Activated T-cell treated with anti-CD3 and anti-CD28 coated beads for 1 hour (primary cell): ENCODE results near the gene CCDC178.
"Not testable (repeated sequence)": the region's sequence is repeated elsewhere in the genome, so short reads cannot be mapped to it uniquely, and the experiment has no call there.

Source experiments
- DNase-seq: peaks from one replicate; pipeline ENCODE4 v3.0.0-alpha.2; 2020; ENCODE audit warnings: low read depth

CCDC178 gene

DNA sequence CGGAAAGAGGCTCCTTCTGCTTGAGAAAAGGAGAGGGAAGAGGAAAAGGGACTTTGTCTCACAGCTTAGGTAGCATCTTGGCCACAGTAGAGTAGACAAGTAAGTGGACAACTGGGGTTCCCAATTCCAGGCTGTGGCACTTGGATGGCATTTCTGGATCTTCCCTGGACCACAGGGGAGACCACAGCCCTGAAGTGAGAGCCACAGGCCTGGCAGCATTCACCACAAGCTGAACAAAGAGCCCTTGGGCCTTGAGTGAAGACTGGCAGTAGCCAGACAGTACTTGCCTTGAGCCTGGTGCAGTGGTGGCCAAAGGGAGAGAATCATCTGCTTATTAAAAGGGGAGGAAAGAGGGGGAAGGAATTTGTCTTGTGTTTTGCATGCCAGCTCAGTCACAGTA, 441.6 kb downstream of the CCDC178 start:
- DNase-seq: no peak

DNA sequence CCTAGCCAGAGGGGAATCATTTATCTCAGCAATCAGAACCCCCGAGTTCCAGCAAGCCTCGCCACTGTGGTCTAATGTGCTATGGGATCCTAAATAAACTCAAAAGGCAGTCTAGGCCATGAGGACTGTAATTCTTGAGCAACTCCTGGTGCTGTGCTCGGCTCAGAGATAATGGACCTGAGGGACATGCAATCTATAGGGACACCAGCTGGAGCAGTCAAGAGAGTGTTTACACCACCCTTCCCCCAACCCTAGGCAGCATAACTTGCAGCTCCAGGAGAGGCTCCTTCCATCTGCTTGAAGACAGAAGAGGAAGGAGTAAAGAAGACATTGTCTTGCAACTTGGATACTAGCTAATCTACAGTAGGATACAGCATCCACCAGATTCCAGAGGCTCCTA, 442.2 kb downstream of the CCDC178 start:
- no peak for DNase-seq

DNA sequence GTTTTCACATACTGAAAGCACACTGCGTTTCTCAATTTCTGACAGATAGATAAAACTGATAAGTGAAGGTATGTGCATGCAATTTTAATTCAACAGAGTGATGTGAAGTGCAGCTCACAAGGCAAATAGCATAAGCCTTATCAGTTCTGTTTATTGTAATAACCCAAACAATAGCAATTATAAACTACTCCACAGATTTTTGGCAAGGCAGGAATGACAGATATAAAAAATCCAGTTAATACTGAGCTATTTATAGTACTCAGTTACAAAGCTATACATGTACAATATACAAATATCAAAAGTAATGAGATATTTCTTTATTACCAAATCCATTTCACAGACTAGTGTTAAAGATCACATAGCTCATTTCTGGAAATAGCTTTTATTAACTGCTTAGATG, 456.8 kb downstream of the CCDC178 start:
- no peak for DNase-seq

DNA sequence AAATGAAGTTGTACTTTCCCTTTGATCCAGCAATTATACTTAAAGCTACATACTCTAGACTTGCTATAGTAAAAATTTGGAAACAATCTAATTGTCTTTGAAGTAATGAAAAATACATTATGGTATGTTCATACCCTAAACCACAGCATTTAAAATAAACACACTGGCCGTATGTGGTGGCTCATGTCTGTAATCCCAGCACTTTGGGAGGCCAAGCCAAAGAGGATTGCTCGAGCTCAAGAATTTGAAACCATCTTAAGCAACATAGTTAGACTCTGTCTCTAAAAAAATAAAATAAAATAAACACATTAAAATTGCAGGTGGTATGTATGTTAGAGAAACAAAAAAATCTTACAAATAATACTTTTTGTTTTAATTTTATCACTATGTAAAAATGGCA, 459.6 kb downstream of the CCDC178 start:
- DNase-seq: no peak

DNA sequence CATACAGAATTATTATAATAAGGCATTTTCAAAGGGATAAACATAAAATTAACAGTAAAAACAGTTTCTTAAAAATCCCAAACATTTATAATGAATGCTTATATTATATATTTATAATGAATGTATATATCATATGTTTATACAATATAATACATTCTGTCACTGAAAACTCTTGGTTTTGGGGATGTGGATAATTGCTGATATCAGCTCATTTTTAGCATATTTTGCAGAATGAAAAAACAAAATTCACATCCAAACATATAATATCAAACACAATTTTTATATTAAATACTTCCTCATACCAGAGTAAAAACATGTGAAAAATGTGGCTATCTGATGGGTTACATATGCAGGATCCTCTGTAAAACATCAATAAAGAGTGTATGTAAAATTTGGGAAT, 465.0 kb downstream of the CCDC178 start:
- DNase-seq: no peak

DNA sequence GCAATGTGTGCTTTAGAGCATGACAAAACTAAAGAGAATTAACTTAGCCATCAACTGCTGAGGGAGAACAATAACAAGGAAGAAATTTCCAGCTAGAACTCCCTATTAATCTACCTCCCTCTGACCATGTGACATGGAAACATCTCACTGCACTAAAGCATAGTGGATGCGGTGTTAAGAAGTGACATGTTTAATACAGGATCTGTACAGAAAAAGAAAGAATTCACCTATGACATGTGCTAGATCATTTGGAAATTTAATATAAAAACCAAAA, 465.4 kb downstream of the CCDC178 start:
- DNase-seq: no peak

DNA sequence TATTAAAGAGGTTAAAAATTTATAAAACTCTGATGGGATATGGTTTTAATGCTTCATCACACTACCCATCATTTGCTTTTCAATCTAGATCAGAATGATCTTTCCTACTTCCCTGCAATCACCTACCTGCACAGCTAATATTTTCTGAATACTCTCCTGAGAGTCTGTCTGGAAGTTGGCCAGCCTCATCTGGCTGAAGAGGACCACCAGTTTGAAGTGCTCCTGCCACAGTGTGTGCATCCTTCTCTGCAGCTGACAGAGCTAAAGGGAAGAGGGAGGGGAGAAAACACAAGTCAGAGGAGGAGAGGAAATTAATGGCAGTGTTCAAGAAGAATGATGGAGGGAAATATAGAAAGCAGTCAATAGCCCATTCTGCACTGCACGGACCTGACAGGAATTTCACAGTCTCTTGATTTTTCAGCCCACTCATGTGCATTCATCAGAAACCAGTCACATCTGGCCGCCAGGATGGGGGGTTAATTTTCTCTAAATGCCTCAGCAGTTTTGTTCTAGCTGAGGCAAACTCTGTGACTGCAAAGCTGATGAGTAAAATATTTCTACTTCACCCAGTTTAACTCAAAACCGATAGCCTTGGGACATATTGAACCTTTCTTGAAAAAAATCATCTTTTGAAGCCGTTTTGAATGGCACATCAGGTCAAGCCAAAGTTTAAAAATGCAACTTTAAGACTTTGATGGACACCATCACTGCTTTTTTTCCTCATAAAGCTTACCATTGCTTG, 465.9 kb downstream of the CCDC178 start:
- no peak for DNase-seq

DNA sequence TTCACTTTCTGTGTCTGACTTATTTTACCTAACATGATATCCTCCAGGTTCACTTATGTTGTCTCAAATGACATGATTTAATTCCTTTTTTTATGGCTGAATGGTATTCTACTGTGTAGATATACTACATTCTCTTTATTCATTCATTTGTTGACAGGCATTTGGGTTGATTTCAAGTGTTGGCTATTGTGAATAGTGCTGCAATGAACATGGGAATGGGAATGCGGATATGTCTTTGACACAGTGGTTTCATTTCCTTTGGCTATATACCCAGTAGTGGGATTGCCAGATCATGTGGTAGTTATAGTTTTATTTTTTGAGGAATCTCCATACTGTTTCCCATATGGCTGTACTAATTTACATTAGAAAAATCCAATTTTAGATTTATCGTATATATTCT, 472.3 kb downstream of the CCDC178 start:
- no peak for DNase-seq

DNA sequence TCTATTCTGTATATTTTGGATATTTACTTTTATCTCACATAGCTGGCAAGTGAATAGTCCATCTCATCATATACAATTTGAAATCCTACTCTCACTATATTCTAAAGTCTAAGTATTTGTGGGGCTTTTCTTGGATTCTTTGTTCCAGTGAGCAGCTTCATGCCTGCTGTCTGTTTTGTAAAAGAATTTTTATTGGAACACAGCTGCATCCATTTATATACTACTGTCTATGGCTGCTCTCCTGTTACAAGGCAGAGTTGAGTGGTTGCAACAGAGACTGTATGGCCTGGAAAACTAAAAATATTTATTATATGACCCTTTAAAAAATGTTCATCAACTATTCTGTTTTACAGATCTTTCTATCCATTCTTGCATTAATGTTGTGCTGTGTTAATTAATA, 474.4 kb downstream of the CCDC178 start:
- no peak for DNase-seq

DNA sequence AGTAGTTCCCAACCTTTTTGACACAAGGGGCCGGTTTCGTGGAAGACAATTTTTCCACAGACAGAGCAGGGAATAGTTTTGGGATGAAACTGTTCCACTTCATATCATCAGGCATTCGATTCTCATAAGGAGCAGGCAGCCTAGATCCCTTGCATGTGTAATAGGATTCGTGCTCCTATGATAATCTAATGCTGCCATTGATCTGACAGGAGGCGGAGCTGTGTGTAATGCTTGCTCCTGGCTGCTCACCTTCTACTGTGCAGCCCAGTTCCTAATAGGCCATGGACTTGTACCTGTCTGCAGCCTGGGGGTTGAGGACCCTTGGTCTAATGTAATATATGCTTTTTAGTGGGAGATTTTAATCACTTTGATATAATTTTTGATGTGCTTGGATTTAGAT, 479.0 kb downstream of the CCDC178 start:
- no peak for DNase-seq

DNA sequence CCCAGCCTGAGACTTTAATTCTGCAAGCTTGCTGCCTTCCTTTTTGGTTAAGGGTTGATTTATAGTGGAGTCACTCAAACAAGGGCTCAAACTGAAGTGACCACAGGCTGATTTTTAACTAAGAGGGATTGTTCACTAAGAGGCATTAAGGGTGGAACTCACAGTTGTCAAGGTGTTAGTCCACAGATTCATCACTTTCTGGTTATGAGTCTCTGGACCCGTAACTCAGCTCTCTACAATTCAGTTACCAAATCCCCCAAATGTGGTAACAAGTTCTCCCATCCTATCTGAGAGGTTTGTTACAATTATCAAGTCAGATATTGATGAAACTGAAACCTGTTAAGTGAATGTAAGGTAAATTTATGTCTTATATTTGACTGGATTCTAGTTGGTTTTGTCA, 481.8 kb downstream of the CCDC178 start:
- DNase-seq: no peak

DNA sequence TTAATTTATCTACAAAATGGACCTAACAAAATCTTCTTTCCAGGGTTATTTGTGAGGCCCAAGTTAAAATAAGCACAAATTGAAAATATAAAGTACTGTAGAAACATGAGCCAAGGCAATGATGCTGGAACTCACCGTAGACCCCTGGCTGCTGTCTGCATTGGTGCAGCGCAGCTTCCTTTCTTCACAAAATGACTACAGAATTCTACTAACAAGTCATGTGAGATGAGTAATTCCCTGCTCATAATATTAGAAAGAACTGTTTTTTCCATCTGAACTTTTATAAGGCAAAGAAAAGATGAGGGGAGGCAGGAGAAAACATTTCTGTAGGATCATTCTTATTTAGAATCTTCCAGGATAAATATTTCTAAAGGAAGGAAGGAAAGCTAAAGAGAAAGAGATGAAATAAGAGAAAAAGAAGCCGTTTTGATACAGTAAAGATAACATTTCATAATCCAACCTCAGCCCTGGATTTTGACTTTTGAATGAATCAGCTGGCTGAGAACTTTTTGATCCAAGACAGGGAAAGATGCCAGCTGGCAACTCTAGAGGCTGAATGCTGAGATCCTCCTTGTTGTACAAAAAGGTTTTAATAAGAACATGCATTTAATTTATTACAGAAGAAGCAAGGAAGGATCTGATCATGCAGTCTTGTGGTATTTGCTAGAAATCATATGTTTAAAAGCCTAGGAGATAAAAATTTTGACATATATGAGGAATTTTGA, 483.8 kb downstream of the CCDC178 start:
- DNase-seq: no peak

DNA sequence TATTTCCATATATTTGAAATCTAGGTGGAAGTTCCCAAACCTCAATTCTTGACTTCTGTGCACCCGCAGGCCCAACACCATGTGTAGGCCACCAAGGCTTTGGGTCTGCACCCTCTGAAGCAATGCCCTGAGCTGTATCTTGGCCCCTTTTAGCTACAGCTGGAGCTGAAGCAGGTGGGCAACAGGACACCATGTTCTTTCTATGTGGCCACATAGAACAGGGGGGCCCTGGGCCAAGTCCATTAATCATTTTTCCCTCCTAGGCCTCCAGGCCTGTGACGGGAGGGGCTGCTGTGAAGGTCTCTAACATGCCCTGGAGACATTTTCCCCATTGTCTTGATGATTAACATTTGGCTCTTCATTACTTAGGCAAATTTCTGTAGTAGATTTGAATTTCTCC, 488.2 kb downstream of the CCDC178 start:
- DNase-seq: not testable (repeated sequence)

DNA sequence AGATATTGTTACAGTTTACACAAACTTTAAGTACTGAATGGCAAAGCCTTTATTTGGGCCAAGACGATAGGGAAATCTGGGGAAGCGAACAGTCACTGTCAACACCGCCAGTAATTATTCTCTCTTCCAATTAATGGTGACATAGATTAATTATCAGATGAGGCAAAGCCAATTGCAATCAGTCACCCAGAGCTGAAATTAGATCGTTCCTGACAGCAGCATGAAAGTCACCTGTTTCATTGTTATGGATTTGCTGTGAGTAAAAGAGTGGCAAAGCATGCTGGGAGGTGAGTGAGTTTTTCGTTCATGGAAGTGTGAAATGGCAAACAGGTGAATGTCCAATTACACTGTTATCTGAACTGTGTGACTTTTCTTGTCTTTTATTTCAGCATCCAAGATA, 502.9 kb downstream of the CCDC178 start:
- no peak for DNase-seq

DNA sequence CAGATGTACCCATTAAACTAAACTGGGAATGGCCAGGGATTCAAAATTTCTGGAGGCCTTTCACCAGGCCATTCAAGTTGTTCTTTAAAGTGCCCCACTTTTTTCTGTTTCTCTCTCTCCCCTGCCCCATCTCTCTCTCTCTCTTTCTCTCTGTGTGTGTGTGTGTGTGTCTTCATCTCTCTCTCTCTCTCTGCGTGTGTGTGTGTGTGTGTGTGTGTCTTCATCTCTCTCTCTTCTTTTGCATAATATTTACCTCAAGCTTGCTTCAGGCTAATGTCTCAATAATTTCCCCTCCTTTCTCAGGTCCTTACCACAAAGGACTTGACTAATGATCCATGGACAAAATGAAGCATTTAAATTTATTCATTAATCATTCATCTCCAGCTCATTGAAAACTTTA, 503.5 kb downstream of the CCDC178 start:
- no peak for DNase-seq

DNA sequence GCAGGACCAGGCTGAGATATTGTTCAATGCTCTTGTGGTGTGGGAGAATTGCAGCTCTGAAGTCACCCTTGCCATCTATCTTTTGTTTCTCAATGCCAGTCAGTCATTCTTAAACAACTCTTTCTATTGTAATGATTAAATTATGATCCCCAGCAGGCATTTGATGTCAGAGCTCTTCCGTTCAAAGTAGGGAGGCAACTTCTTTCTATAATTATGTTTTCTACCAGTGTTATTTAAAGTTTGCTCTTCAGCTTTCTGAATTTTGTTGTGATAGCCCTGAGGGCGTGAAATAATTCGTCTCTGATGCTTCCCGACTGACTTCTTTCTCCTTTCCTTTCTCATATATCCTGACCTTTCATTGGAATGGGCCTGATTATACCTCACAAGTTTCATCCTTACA, 506.3 kb downstream of the CCDC178 start:
- DNase-seq: no peak

DNA sequence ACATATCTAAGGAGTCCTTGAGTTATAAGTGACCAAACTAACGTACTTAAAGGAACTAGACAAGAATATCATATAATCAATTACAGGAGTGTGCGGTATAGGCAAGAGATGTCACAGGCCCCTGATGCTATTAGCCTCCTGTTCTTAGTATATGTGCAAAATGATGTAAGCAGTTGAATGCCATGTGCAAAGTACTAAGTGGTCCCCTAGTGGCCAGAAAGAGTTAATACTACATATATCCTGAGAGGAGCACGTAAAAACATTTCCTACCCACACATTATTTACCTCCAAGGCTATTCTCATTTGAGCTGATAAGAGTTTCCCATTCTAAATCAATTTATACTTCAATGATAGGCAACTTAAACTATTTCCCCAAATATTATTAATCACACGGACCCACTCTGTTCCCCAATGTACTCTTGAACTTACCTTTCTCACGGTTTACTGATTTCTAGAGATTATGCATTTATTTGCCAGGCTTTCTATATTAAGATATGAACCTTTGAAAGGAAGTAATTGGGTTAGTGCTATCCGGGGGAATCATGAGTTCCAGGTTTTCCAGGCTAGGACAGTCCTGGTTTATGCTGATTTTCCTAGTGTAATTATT, 509.7 kb downstream of the CCDC178 start:
- DNase-seq: no peak

DNA sequence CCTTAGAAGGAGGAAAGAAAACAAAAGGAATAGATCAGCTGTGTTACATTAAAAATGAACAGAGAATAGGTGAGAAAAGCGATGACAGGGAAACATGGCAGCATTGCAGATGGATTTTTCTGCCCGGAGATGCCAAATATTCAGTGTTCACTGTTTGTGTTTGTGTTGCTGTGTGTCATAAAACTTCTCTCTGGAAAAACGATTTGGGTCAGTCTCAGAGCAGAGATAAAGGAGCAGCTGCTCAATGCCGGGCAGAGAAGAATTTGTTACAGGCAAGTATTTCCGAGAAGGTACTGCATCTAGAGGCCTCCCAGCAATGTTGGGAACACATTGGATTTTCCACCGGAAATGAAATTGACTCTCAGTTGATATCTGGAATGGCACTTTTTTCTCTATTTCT, 511.3 kb downstream of the CCDC178 start:
- no peak for DNase-seq

DNA sequence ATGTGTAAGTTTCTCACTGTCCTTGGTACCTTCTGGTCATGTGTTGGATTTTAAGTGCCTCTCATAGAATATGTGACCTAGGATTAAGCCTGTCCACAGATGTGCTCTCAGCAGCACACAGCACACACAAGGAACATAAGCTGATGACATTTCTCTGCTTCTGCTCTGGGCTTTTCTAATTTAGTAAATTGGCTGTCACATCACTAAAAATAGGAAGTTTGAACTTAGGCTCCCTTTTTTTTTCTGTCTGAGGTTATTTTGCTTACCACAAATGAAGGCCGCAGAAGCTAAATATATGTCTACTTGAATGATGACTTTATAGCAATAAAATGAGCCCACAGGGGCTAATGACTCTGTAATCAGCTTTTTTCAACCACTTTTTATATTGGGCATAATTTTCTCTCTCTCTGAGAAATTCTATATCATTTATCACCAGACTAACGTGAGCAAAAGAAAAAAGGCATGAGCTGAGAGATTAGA, 517.5 kb downstream of the CCDC178 start:
- DNase-seq: no peak

DNA sequence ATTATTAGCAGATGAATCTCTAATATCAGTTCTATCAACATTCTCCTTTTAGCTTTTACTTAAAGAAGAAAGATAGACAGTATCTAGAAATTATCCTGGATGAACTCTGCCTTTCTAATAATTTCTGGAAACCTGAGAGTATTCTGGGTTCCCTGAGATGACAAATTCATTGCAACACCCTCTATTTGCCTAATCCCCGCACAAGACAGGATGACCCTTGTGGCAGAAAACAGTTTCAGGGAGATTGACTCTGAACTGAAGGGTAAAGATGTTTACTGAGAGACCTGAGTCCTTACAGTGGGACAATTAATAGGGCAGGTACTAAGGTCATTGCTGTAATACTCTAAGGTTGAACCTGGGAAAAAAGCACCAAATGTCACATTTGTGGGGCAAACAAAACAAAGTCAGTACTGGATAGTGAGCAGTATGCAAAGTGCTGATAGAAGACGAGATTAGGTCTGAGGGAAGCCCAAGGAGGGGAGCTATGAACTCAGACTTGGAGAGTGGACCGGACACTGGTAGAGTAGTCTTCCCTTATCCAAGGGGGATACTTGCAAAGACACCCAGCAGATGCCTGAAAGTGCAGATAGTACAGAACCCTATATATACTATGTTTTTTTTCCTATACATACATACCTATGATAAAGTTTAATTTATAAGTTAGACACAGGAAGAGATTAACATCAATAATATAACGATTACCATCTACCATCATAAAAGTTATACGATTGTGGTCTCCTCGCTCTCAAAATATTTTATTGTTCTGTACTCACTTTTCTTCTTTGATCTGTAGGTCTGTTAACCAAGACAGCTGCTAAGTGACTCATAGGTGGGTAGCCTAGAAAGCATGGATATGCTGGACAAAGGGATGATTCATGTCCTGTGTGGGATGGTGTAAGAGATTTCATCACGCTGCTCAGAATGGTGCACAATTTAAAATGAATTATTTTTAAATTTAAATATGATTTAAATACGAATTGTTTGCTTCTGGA, 519.4 kb downstream of the CCDC178 start:
- DNase-seq: no peak

DNA sequence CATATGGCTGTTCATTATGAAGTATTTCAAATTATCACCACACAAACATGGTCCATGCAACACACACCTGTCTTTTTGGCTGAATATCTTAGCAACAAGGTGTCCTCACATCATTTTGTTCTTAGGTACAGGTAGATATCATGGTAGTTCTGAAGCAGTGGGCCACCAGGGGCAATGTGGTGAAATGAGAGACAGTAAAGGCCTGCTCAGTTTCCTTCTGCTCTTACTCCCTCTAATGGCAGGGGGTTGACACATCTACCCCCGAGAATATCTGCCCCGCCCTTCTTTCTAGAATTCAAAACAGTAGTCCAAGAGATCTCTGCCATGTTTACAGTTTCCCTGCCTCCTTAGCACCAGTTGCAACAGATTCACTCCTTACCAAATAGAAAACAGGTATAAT, 520.7 kb downstream of the CCDC178 start:
- DNase-seq: no peak

DNA sequence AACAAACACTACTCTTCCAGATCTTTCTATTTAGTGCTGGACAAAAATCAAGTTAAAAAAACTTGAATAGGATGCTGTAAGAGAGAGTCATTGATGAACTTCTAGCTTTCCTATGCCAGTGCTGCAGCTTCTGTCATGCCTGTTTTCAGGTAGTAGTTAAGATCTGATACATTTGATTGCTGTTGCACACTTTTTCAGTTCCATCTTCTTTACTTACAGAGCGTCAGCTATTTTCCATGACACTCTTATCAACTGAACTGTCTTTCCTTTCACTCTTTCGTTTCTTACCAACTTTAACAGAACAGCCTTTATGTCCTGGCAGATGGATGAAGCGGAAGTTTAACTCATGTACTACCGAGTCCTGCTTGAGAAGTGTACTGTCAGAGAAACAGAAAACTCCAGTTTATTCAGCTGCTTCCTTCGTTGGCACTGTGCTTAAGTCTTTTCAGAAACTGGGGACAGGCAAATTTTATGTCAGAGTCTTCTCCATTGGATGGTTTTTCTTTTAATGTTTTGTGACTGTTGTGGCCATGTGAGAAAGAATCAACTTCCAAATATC, 521.8 kb downstream of the CCDC178 start:
- no peak for DNase-seq
